ENCODE data around the gene INPP5F.

DNA sequence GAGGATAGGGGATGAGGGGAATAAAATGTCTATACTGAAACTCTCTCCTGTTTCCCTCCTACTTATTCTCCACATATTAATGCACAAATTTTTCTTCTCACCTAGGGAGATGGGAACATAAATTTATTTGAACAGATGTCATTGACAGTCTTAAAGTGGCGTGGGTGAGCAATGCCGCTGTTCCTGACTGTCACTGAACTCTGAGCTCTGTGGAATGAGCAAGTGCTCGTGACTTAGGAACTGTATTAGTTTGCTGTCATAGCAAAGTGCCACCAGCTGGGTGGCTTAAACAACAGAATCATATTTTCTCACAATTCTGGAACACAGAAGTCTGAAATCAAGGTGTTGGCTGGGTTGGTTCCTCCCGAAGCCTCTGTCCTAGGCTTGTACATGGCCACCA lies 29.1 kb downstream of the INPP5F start:
- TF ChIP-seq POLR2AphosphoS5 (IDR thresholded peaks at IDR 0.05; ENCODE audit: low read depth) = no peak
- TF ChIP-seq, protein P1, sequence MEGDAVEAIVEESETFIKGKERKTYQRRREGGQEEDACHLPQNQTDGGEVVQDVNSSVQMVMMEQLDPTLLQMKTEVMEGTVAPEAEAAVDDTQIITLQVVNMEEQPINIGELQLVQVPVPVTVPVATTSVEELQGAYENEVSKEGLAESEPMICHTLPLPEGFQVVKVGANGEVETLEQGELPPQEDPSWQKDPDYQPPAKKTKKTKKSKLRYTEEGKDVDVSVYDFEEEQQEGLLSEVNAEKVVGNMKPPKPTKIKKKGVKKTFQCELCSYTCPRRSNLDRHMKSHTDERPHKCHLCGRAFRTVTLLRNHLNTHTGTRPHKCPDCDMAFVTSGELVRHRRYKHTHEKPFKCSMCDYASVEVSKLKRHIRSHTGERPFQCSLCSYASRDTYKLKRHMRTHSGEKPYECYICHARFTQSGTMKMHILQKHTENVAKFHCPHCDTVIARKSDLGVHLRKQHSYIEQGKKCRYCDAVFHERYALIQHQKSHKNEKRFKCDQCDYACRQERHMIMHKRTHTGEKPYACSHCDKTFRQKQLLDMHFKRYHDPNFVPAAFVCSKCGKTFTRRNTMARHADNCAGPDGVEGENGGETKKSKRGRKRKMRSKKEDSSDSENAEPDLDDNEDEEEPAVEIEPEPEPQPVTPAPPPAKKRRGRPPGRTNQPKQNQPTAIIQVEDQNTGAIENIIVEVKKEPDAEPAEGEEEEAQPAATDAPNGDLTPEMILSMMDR (IDR thresholded peaks at IDR 0.05; ENCODE audit: insufficient read depth, low read length) = no peak
- TF ChIP-seq SPI1 (IDR thresholded peaks at IDR 0.05; ENCODE audit: borderline replicate concordance, low read depth) = no peak
- TF ChIP-seq, protein P2, sequence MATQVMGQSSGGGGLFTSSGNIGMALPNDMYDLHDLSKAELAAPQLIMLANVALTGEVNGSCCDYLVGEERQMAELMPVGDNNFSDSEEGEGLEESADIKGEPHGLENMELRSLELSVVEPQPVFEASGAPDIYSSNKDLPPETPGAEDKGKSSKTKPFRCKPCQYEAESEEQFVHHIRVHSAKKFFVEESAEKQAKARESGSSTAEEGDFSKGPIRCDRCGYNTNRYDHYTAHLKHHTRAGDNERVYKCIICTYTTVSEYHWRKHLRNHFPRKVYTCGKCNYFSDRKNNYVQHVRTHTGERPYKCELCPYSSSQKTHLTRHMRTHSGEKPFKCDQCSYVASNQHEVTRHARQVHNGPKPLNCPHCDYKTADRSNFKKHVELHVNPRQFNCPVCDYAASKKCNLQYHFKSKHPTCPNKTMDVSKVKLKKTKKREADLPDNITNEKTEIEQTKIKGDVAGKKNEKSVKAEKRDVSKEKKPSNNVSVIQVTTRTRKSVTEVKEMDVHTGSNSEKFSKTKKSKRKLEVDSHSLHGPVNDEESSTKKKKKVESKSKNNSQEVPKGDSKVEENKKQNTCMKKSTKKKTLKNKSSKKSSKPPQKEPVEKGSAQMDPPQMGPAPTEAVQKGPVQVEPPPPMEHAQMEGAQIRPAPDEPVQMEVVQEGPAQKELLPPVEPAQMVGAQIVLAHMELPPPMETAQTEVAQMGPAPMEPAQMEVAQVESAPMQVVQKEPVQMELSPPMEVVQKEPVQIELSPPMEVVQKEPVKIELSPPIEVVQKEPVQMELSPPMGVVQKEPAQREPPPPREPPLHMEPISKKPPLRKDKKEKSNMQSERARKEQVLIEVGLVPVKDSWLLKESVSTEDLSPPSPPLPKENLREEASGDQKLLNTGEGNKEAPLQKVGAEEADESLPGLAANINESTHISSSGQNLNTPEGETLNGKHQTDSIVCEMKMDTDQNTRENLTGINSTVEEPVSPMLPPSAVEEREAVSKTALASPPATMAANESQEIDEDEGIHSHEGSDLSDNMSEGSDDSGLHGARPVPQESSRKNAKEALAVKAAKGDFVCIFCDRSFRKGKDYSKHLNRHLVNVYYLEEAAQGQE (IDR thresholded peaks at IDR 0.05; ENCODE audit: insufficient replicate concordance, low read depth) = no peak

All from HL-60 (cell line).